ENCODE data around the gene TRAF3IP3.

The TRAF3IP3 gene

GRCh38 chr1:209747580-209748262, 8.1 kb upstream of the TRAF3IP3 start:
- DNase-seq (ENCODE audit: low read depth, low spot score), result peak; percentile 98
- H3K9me3 ChIP-seq (ENCODE audit: insufficient read depth, low read length), result no peaks in the 10 kb centered on the region
- H3K4me1 ChIP-seq (ENCODE audit: insufficient read depth, insufficient read length), result peaks cover 4% of the 10 kb centered on the region
- H3K36me3 ChIP-seq (ENCODE audit: insufficient read depth, insufficient read length, low read length), result no peaks in the 10 kb centered on the region
- no peak overlapping the region for H3K4me3 ChIP-seq (ENCODE audit: insufficient read length, low read depth)
- TF ChIP-seq ZNF274 (IDR thresholded peaks at IDR 0.05; ENCODE audit: low read depth, low read length), result no peak
- TF ChIP-seq SUZ12 (IDR thresholded peaks at IDR 0.05; ENCODE audit: extremely low read depth, insufficient read depth, insufficient read length), result no peak
- TF ChIP-seq YY1 (IDR thresholded peaks at IDR 0.05; ENCODE audit: insufficient read depth, insufficient read length), result no peak
- H3K9ac ChIP-seq (ENCODE audit: insufficient read length, low read depth), result no peak overlapping the region
- H3K27me3 ChIP-seq (ENCODE audit: insufficient read depth, insufficient read length), result no peaks in the 10 kb centered on the region

- H3K36me3 ChIP-seq (ENCODE audit: insufficient read depth, insufficient read length, low read length), result no peaks in the 10 kb centered on the region
- H3K9ac ChIP-seq (ENCODE audit: insufficient read length, low read depth), result no peak overlapping the region
- DNase-seq (ENCODE audit: low read depth, low spot score), result peak; percentile 9
- H3K4me1 ChIP-seq (ENCODE audit: insufficient read depth, insufficient read length), result peaks cover 4% of the 10 kb centered on the region
- H3K27me3 ChIP-seq (ENCODE audit: insufficient read depth, insufficient read length), result no peaks in the 10 kb centered on the region
- TF ChIP-seq SUZ12 (IDR thresholded peaks at IDR 0.05; ENCODE audit: extremely low read depth, insufficient read depth, insufficient read length) (no peak), YY1 (IDR thresholded peaks at IDR 0.05; ENCODE audit: insufficient read depth, insufficient read length) (no peak), ZNF274 (IDR thresholded peaks at IDR 0.05; ENCODE audit: low read depth, low read length) (no peak)
- H3K9me3 ChIP-seq (ENCODE audit: insufficient read depth, low read length), result no peaks in the 10 kb centered on the region
- no peak overlapping the region for H3K4me3 ChIP-seq (ENCODE audit: insufficient read length, low read depth)
Observed at GRCh38 chr1:209748620-209749019, 7.2 kb upstream of the TRAF3IP3 start.

- H3K36me3 ChIP-seq (ENCODE audit: insufficient read depth, insufficient read length, low read length), result no peaks in the 10 kb centered on the region
- H3K27me3 ChIP-seq (ENCODE audit: insufficient read depth, insufficient read length), result no peaks in the 10 kb centered on the region
- no peaks in the 10 kb centered on the region for H3K9me3 ChIP-seq (ENCODE audit: insufficient read depth, low read length)
- no peak overlapping the region for H3K4me3 ChIP-seq (ENCODE audit: insufficient read length, low read depth)
- H3K4me1 ChIP-seq (ENCODE audit: insufficient read depth, insufficient read length), result peaks cover 4% of the 10 kb centered on the region
- no peak overlapping the region for H3K9ac ChIP-seq (ENCODE audit: insufficient read length, low read depth)
- TF ChIP-seq YY1 (IDR thresholded peaks at IDR 0.05; ENCODE audit: insufficient read depth, insufficient read length) (no peak), SUZ12 (IDR thresholded peaks at IDR 0.05; ENCODE audit: extremely low read depth, insufficient read depth, insufficient read length) (no peak), ZNF274 (IDR thresholded peaks at IDR 0.05; ENCODE audit: low read depth, low read length) (no peak)
- DNase-seq (ENCODE audit: low read depth, low spot score), result no peak
Observed at GRCh38 chr1:209749205-209749604, 6.6 kb upstream of the TRAF3IP3 start.

GRCh38 chr1:209749670-209750323, 6.1 kb upstream of the TRAF3IP3 start:
- H3K4me1 ChIP-seq (ENCODE audit: insufficient read depth, insufficient read length), result peaks cover 4% of the 10 kb centered on the region
- TF ChIP-seq SUZ12 (IDR thresholded peaks at IDR 0.05; ENCODE audit: extremely low read depth, insufficient read depth, insufficient read length) (no peak), ZNF274 (IDR thresholded peaks at IDR 0.05; ENCODE audit: low read depth, low read length) (no peak), YY1 (IDR thresholded peaks at IDR 0.05; ENCODE audit: insufficient read depth, insufficient read length) (no peak)
- no peaks in the 10 kb centered on the region for H3K36me3 ChIP-seq (ENCODE audit: insufficient read depth, insufficient read length, low read length)
- no peaks in the 10 kb centered on the region for H3K9me3 ChIP-seq (ENCODE audit: insufficient read depth, low read length)
- no peak for DNase-seq (ENCODE audit: low read depth, low spot score)
- no peaks in the 10 kb centered on the region for H3K27me3 ChIP-seq (ENCODE audit: insufficient read depth, insufficient read length)
- no peak overlapping the region for H3K9ac ChIP-seq (ENCODE audit: insufficient read length, low read depth)
- no peak overlapping the region for H3K4me3 ChIP-seq (ENCODE audit: insufficient read length, low read depth)

- TF ChIP-seq ZNF274 (IDR thresholded peaks at IDR 0.05; ENCODE audit: low read depth, low read length) (no peak), YY1 (IDR thresholded peaks at IDR 0.05; ENCODE audit: insufficient read depth, insufficient read length) (no peak), SUZ12 (IDR thresholded peaks at IDR 0.05; ENCODE audit: extremely low read depth, insufficient read depth, insufficient read length) (no peak)
- H3K9me3 ChIP-seq (ENCODE audit: insufficient read depth, low read length), result no peaks in the 10 kb centered on the region
- no peak overlapping the region for H3K9ac ChIP-seq (ENCODE audit: insufficient read length, low read depth)
- no peak for DNase-seq (ENCODE audit: low read depth, low spot score)
- no peak overlapping the region for H3K4me3 ChIP-seq (ENCODE audit: insufficient read length, low read depth)
- H3K36me3 ChIP-seq (ENCODE audit: insufficient read depth, insufficient read length, low read length), result no peaks in the 10 kb centered on the region
- H3K27me3 ChIP-seq (ENCODE audit: insufficient read depth, insufficient read length), result no peaks in the 10 kb centered on the region
- peaks cover 4% of the 10 kb centered on the region for H3K4me1 ChIP-seq (ENCODE audit: insufficient read depth, insufficient read length)
Observed at GRCh38 chr1:209751627-209752231, 4.1 kb upstream of the TRAF3IP3 start.

- Histone ChIP-seq H3K4me3 (ENCODE audit: insufficient read length, low read depth) (no peak overlapping the region), H3K36me3 (ENCODE audit: insufficient read depth, insufficient read length, low read length) (no peaks in the 10 kb centered on the region), H3K4me1 (ENCODE audit: insufficient read depth, insufficient read length) (peaks cover 4% of the 10 kb centered on the region), H3K27me3 (ENCODE audit: insufficient read depth, insufficient read length) (peaks cover 5% of the 10 kb centered on the region), H3K9ac (ENCODE audit: insufficient read length, low read depth) (no peak overlapping the region), H3K9me3 (ENCODE audit: insufficient read depth, low read length) (no peaks in the 10 kb centered on the region)
- DNase-seq (ENCODE audit: low read depth, low spot score), result no peak
- TF ChIP-seq SUZ12 (IDR thresholded peaks at IDR 0.05; ENCODE audit: extremely low read depth, insufficient read depth, insufficient read length) (no peak), ZNF274 (IDR thresholded peaks at IDR 0.05; ENCODE audit: low read depth, low read length) (no peak), YY1 (IDR thresholded peaks at IDR 0.05; ENCODE audit: insufficient read depth, insufficient read length) (no peak)
Observed at GRCh38 chr1:209752890-209753289, 3.0 kb upstream of the TRAF3IP3 start.

GRCh38 chr1:209755256-209755655, 597 bp upstream of the TRAF3IP3 start:
- Histone ChIP-seq H3K4me1 (ENCODE audit: insufficient read depth, insufficient read length) (no peaks in the 10 kb centered on the region), H3K4me3 (ENCODE audit: insufficient read length, low read depth) (no peak overlapping the region), H3K27me3 (ENCODE audit: insufficient read depth, insufficient read length) (peaks cover 5% of the 10 kb centered on the region), H3K9me3 (ENCODE audit: insufficient read depth, low read length) (no peaks in the 10 kb centered on the region), H3K36me3 (ENCODE audit: insufficient read depth, insufficient read length, low read length) (no peaks in the 10 kb centered on the region), H3K9ac (ENCODE audit: insufficient read length, low read depth) (no peak overlapping the region)
- TF ChIP-seq YY1 (IDR thresholded peaks at IDR 0.05; ENCODE audit: insufficient read depth, insufficient read length) (no peak), ZNF274 (IDR thresholded peaks at IDR 0.05; ENCODE audit: low read depth, low read length) (no peak), SUZ12 (IDR thresholded peaks at IDR 0.05; ENCODE audit: extremely low read depth, insufficient read depth, insufficient read length) (no peak)
- no peak for DNase-seq (ENCODE audit: low read depth, low spot score)
